HepG2 (cell line): Measurements from ENCODE around the gene EMP2. TPM values are rescaled to one million over a fixed set of nuclear protein-coding genes. Genes with fewer than 3 reads are reported as not detected.
A peak's percentile ranks its signal among the peaks of the same experiment; 100 is the strongest.

Experiments used
- ARID4A ChIP-seq: sonication (generic); formaldehyde crosslinking; IDR thresholded peaks from 2 replicates; pipeline ENCODE4 v1.5.0; 2020; ENCODE audit warnings: mild to moderate bottlenecking, missing genetic modification reagents, borderline replicate concordance
- ATAD3A ChIP-seq: sonication (generic); formaldehyde crosslinking; IDR thresholded peaks from 2 replicates; pipeline ENCODE4 v1.4.0; 2020; ENCODE audit warnings: missing genetic modification reagents
- CREB3 ChIP-seq: sonication (generic); formaldehyde crosslinking; IDR thresholded peaks from 2 replicates; pipeline ENCODE4 v1.5.0; 2020; ENCODE audit warnings: missing genetic modification reagents
- GPBP1L1 ChIP-seq: sonication (generic); formaldehyde crosslinking; IDR thresholded peaks from 2 replicates; pipeline ENCODE4 v1.5.0; 2020; ENCODE audit warnings: mild to moderate bottlenecking, missing genetic modification reagents
- HOXA9 ChIP-seq: sonication (generic); formaldehyde crosslinking; IDR thresholded peaks from 2 replicates; pipeline ENCODE4 v1.8.1; 2022; ENCODE audit warnings: missing genetic modification reagents, mild to moderate bottlenecking, moderate library complexity, borderline replicate concordance
- KAT8 ChIP-seq: IDR thresholded peaks from 2 replicates; pipeline ENCODE4 v1.6.1; 2016; ENCODE audit warnings: missing genetic modification reagents, missing compliant biosample characterization
- PHB2 ChIP-seq: fragments of 450-650 bp; IDR thresholded peaks from 2 replicates; pipeline ENCODE4 v1.6.1; 2018; ENCODE audit not compliant: partially characterized antibody
- REPIN1 ChIP-seq: sonication (generic); formaldehyde crosslinking; IDR thresholded peaks from 2 replicates; pipeline ENCODE4 v1.8.0; 2022; ENCODE audit warnings: missing genetic modification reagents, low read depth, mild to moderate bottlenecking, borderline replicate concordance
- RFX3 ChIP-seq: IDR thresholded peaks from 2 replicates; pipeline ENCODE4 v1.6.1; 2016; ENCODE audit warnings: missing biosample characterization, missing genetic modification reagents
- SMC3 ChIP-seq: IDR thresholded peaks from 2 replicates; pipeline ENCODE4 v1.6.1; 2011; ENCODE audit warnings: low read length, improper control_type of control experiment
- SNAI1 ChIP-seq: sonication (generic); formaldehyde crosslinking; IDR thresholded peaks from 2 replicates; pipeline ENCODE4 v1.5.0; 2020; ENCODE audit warnings: mild to moderate bottlenecking, missing genetic modification reagents, borderline replicate concordance
- ZBTB46 ChIP-seq: sonication (generic); formaldehyde crosslinking; IDR thresholded peaks from 2 replicates; pipeline ENCODE4 v1.4.0; 2020; ENCODE audit warnings: mild to moderate bottlenecking, missing genetic modification reagents, borderline replicate concordance
- ZIK1 ChIP-seq: sonication (generic); formaldehyde crosslinking; IDR thresholded peaks from 2 replicates; pipeline ENCODE4 v1.5.0; 2020; ENCODE audit warnings: mild to moderate bottlenecking, low read depth, missing genetic modification reagents, borderline replicate concordance
- ZKSCAN5 ChIP-seq: sonication (generic); formaldehyde crosslinking; IDR thresholded peaks from 2 replicates; pipeline ENCODE4 v1.5.1; 2020; ENCODE audit warnings: mild to moderate bottlenecking, missing genetic modification reagents
- ZNF124 ChIP-seq: sonication (generic); formaldehyde crosslinking; IDR thresholded peaks from 2 replicates; pipeline ENCODE4 v1.4.0; 2020; ENCODE audit warnings: missing genetic modification reagents
- ZNF337 ChIP-seq: sonication (generic); formaldehyde crosslinking; IDR thresholded peaks from 2 replicates; pipeline ENCODE4 v1.5.1; 2020; ENCODE audit warnings: missing genetic modification reagents, low read depth, mild to moderate bottlenecking, borderline replicate concordance
- ZNF350 ChIP-seq: sonication (generic); formaldehyde crosslinking; IDR thresholded peaks from 2 replicates; pipeline ENCODE4 v1.4.0; 2020; ENCODE audit warnings: mild to moderate bottlenecking, low read depth, missing genetic modification reagents, borderline replicate concordance
- ZNF430 ChIP-seq: sonication (generic); formaldehyde crosslinking; IDR thresholded peaks from 2 replicates; pipeline ENCODE4 v1.9.0; 2021; ENCODE audit warnings: mild to moderate bottlenecking, missing genetic modification reagents
- ZNF747 ChIP-seq: sonication (generic); formaldehyde crosslinking; IDR thresholded peaks from 2 replicates; pipeline ENCODE4 v1.8.1; 2023; ENCODE audit warnings: missing genetic modification reagents, mild to moderate bottlenecking, borderline replicate concordance
- polyA plus RNA-seq, 8 experiments: library from polyadenylated mRNA; depleted of rRNA in 3 of 8; stranded (reverse) in 7 of 8; unstranded in 1 of 8; fragments of >200 nt; fragmentation: Illumina TruSeq in 4 of 8; extraction: Trizol in 4 of 8; gene quantifications; 2 replicates each; pipeline versions ENCODE4 v1.2.1 to v1.2.3, GENCODE V29; 2011 to 2016; ENCODE audit warnings: low read depth in 4 of 8, missing spikeins in 1 of 8, mixed read lengths in 1 of 8; ENCODE audit not compliant: insufficient read depth in 1 of 8
- total RNA-seq, 5 experiments: library from RNA; depleted of rRNA; stranded (reverse); fragments of >200 nt; fragmentation: Illumina TruSeq; extraction: Trizol; gene quantifications; 2 replicates each; pipeline ENCODE4 v1.2.3, GENCODE V29; 2016; ENCODE audit warnings: low read depth in 1 of 5

The EMP2 gene
- total and polyA plus RNA-seq, 2 of the 13 experiments (the other 11 are each of a cell fraction or from before 2014, with no cell fraction given): 24.6 to 91.2 TPM

- TF ChIP-seq ARID4A (CRISPR knock-in tag) (no peak), ZNF350 (CRISPR knock-in tag) (0 out of 2 replicates have a peak, but pooled peaks have one; percentile 9), ZIK1 (CRISPR knock-in tag) (no peak), SMC3 (no peak), HOXA9 (CRISPR knock-in tag) (no peak), RFX3 (CRISPR knock-in tag) (no peak), ZKSCAN5 (CRISPR knock-in tag) (no peak), ZNF124 (CRISPR knock-in tag) (no peak), REPIN1 (CRISPR knock-in tag) (no peak), KAT8 (CRISPR knock-in tag) (0 out of 2 replicates have a peak, but pooled peaks have one; percentile 2), GPBP1L1 (no peak), PHB2 (no peak), ZNF337 (CRISPR knock-in tag) (no peak), ATAD3A (CRISPR knock-in tag) (no peak), ZBTB46 (CRISPR knock-in tag) (0 out of 2 replicates have a peak, but pooled peaks have one; percentile 26), ZNF430 (CRISPR knock-in tag) (no peak), SNAI1 (CRISPR knock-in tag) (no peak), ZNF747 (CRISPR knock-in tag) (no peak), CREB3 (CRISPR knock-in tag) (no peak)
Measured at GRCh38 chr16:10520869-10521578, 59.4 kb downstream of the EMP2 start (continued).
